DOHH2 (cell line): ENCODE data around the gene AADACL3.

Source experiments
- EZH2phosphoT487 ChIP-seq: fragments of 200-600 bp; sonication (generic); IDR thresholded peaks from 2 replicates; pipeline ENCODE4 v1.6.1; 2017; ENCODE audit warnings: borderline replicate concordance, mild to moderate bottlenecking, antibody characterized with exemption, low read length, moderate library complexity, mixed read lengths
- TF ChIP-seq, protein P1 (sequence below): fragments of 200-600 bp; sonication (generic); IDR thresholded peaks from one replicate; pipeline ENCODE4 v1.5.1; 2014; ENCODE audit warnings: antibody characterized with exemption, mild to moderate bottlenecking, low read depth, low read length; ENCODE audit not compliant: poor library complexity, severe bottlenecking

DNA sequence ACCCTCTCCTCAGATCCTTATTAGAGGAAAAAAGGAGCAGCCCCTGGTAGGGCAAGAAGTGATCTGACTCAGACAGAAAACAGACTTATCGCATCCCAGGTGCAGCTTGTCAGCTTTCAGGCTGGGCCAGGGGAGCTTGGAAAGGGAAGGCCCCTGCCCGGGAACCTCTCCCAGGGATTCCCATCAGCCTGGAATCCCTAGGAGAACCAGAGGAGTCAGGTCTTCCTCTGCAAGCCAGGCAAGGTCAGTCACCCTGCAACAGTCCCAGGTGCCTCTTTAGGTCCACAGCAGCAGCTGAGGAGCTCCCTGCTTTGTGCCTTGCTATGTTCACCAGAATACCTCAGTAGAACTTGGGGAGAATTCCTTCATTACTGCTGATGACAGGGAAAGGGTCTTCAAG lies 54.7 kb downstream of the AADACL3 start:
- TF ChIP-seq, protein P1, sequence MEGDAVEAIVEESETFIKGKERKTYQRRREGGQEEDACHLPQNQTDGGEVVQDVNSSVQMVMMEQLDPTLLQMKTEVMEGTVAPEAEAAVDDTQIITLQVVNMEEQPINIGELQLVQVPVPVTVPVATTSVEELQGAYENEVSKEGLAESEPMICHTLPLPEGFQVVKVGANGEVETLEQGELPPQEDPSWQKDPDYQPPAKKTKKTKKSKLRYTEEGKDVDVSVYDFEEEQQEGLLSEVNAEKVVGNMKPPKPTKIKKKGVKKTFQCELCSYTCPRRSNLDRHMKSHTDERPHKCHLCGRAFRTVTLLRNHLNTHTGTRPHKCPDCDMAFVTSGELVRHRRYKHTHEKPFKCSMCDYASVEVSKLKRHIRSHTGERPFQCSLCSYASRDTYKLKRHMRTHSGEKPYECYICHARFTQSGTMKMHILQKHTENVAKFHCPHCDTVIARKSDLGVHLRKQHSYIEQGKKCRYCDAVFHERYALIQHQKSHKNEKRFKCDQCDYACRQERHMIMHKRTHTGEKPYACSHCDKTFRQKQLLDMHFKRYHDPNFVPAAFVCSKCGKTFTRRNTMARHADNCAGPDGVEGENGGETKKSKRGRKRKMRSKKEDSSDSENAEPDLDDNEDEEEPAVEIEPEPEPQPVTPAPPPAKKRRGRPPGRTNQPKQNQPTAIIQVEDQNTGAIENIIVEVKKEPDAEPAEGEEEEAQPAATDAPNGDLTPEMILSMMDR, result no peak
- no peak for TF ChIP-seq EZH2phosphoT487
